ENCODE measurements around the gene PPP2CA.

DNA sequence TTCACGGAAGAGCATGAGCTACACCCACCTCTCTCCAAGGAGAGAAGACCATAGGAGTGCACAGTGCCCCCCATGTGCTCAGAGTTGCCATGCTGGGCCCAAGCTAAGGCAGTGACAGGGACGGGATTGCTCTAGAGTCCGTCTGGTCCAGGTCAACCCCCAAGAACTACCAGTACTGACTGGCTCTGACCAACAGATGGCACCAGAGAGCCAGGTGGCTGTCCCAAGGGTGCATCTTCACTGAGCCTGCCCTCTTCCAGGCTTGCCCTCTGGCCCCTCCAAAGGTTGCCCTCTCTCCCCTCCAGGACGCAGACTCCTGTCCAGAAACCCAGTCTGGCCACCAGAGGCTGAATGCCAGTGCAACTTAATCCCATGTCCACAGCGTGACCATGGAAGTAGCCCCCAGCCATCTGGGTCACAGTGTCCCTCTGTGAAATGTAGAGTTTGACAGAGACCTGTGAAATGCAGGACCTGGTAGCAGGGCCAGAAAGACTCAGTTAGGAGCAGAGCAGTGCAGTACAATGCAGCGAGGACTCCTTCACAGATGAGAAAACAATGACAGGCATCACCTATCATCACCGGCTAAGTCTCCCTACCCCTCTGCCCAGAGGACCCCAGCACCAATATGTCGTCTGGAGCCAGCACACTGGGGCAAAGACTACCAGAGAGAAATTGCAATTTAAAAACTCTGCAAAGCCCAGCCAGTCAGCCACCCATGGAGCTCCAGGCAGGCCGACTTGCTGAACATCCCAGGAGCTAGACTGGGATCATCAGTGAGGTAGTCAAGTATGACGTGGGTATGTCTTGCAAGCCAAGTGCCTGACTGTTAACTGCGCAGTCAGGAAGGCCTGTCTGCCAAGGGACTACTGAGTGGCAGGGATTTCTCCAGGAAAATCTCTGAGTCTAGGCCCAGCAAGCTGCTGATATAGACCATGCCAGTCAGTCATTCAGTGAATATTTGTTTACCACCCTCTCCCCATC lies 41.4 kb downstream of the PPP2CA start:
- no peak for TF ChIP-seq POLR2A (IDR thresholded peaks at IDR 0.05)
- TF ChIP-seq, protein P1, sequence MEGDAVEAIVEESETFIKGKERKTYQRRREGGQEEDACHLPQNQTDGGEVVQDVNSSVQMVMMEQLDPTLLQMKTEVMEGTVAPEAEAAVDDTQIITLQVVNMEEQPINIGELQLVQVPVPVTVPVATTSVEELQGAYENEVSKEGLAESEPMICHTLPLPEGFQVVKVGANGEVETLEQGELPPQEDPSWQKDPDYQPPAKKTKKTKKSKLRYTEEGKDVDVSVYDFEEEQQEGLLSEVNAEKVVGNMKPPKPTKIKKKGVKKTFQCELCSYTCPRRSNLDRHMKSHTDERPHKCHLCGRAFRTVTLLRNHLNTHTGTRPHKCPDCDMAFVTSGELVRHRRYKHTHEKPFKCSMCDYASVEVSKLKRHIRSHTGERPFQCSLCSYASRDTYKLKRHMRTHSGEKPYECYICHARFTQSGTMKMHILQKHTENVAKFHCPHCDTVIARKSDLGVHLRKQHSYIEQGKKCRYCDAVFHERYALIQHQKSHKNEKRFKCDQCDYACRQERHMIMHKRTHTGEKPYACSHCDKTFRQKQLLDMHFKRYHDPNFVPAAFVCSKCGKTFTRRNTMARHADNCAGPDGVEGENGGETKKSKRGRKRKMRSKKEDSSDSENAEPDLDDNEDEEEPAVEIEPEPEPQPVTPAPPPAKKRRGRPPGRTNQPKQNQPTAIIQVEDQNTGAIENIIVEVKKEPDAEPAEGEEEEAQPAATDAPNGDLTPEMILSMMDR (IDR thresholded peaks at IDR 0.05) = peak; percentile 73 to 90

Measured in suprapubic skin (tissue), 3 donors.